ENCODE data around the gene TRIP6.
"Not testable (repeated sequence)": the region's sequence is repeated elsewhere in the genome, so short reads cannot be mapped to it uniquely, and the experiment has no call there.

Gene TRIP6

GRCh38 chr7:100919779-100920437, 52.7 kb downstream of the TRIP6 start:
- not testable (repeated sequence) for DNase-seq

- no peak for DNase-seq
These were observed 53.9 kb downstream of the TRIP6 start for GRCh38 chr7:100921039-100921438.
